WTC11 (cell line): ENCODE results near the gene MRPS10. TPM values are rescaled to one million over a fixed set of nuclear protein-coding genes. Genes with fewer than 3 reads are reported as not detected.

ENCODE experiments used
- ATAC-seq: fragments of 200-7000 bp; cut with Tn5 transposase; 2 replicates; pipeline ENCODE4 v1.10.0; 2021; ENCODE audit warnings: mild to moderate bottlenecking, moderate library complexity
- CTCF ChIA-PET: fragments of 300-600 bp; sonication (Branson Sonifier 250); formaldehyde crosslinking; loops from one replicate; lab custom pipeline; 2021; ENCODE audit warnings: antibody characterized with exemption; lab: Charles Lee
- POLR2A ChIA-PET: fragments of 350-600 bp; sonication (Branson Sonifier 250); formaldehyde crosslinking; loops from one replicate; lab custom pipeline; 2021; ENCODE audit warnings: antibody characterized with exemption; lab: Charles Lee
- DNase-seq: peaks from one replicate; pipeline ENCODE4 v3.0.0; 2021; ENCODE audit warnings: low spot score
- H3K27ac Mint-ChIP-seq: 2 replicates; pipeline ENCODE4 v1.8.0; 2021; ENCODE audit warnings: mixed read lengths
- H3K27me3 Mint-ChIP-seq: 2 replicates; pipeline ENCODE4 v1.8.0; 2021; ENCODE audit warnings: low read depth, mild to moderate bottlenecking, moderate library complexity, mixed read lengths
- H3K36me3 Mint-ChIP-seq: 2 replicates; pipeline ENCODE4 v1.8.0; 2021; ENCODE audit warnings: mixed read lengths
- H3K4me1 Mint-ChIP-seq: 2 replicates; pipeline ENCODE4 v1.8.0; 2022; ENCODE audit warnings: mixed read lengths
- H3K4me3 Mint-ChIP-seq: 2 replicates; pipeline ENCODE4 v1.8.0; 2021; ENCODE audit warnings: mild to moderate bottlenecking, moderate library complexity, mixed read lengths
- H3K9me3 Mint-ChIP-seq: 2 replicates; pipeline ENCODE4 v1.8.0; 2021; ENCODE audit warnings: mixed read lengths
- CBFB ChIP-seq: sonication (generic); formaldehyde crosslinking; IDR thresholded peaks from 2 replicates; pipeline ENCODE4 v1.8.1; 2022; ENCODE audit warnings: mild to moderate bottlenecking, low read depth, missing genetic modification reagents
- E2F4 ChIP-seq: sonication (generic); formaldehyde crosslinking; IDR thresholded peaks from 2 replicates; pipeline ENCODE4 v1.8.1; 2022; ENCODE audit warnings: low read depth, mild to moderate bottlenecking, moderate library complexity, missing genetic modification reagents, borderline replicate concordance
- FOXJ3 ChIP-seq: sonication (generic); formaldehyde crosslinking; IDR thresholded peaks from 2 replicates; pipeline ENCODE4 v1.9.0; 2021; ENCODE audit warnings: missing genetic modification reagents, mild to moderate bottlenecking, borderline replicate concordance
- FOXP1 ChIP-seq: sonication (generic); formaldehyde crosslinking; IDR thresholded peaks from 2 replicates; pipeline ENCODE4 v1.8.0; 2022; ENCODE audit warnings: missing genetic modification reagents, mild to moderate bottlenecking, moderate library complexity, borderline replicate concordance
- GABPB1 ChIP-seq: sonication (generic); formaldehyde crosslinking; IDR thresholded peaks from 2 replicates; pipeline ENCODE4 v1.8.1; 2023; ENCODE audit warnings: mild to moderate bottlenecking, missing genetic modification reagents
- IRF1 ChIP-seq: sonication (generic); formaldehyde crosslinking; IDR thresholded peaks from 2 replicates; pipeline ENCODE4 v1.8.0; 2023; ENCODE audit warnings: missing genetic modification reagents
- OVOL2 ChIP-seq: fragments of 250-450 bp; sonication (Bioruptor Pico); IDR thresholded peaks from 2 replicates; pipeline ENCODE4 v1.9.0; 2021; ENCODE audit warnings: mild to moderate bottlenecking, borderline replicate concordance
- SMAD4 ChIP-seq: sonication (generic); formaldehyde crosslinking; IDR thresholded peaks from 2 replicates; pipeline ENCODE4 v1.8.0; 2022; ENCODE audit warnings: mild to moderate bottlenecking, missing genetic modification reagents
- ZBTB21 ChIP-seq: sonication (generic); formaldehyde crosslinking; IDR thresholded peaks from 2 replicates; pipeline ENCODE4 v1.8.1; 2023; ENCODE audit warnings: mild to moderate bottlenecking, missing genetic modification reagents, borderline replicate concordance
- ZNF138 ChIP-seq: sonication (generic); formaldehyde crosslinking; conservative IDR thresholded peaks from 2 replicates; pipeline ENCODE4 v1.8.1; 2022; ENCODE audit warnings: mild to moderate bottlenecking, moderate library complexity, missing genetic modification reagents
- ZNF512 ChIP-seq: sonication (generic); formaldehyde crosslinking; IDR thresholded peaks from 2 replicates; pipeline ENCODE4 v1.8.1; 2022; ENCODE audit warnings: missing genetic modification reagents, borderline replicate concordance
- total RNA-seq: library from RNA; stranded (reverse); gene quantifications from 3 replicates; pipeline ENCODE4 v1.2.3, GENCODE V29; 2021
- TF ChIP-seq, protein P1 (sequence below): sonication (generic); formaldehyde crosslinking; IDR thresholded peaks from 2 replicates; pipeline ENCODE4 v1.8.0; 2022; ENCODE audit warnings: mild to moderate bottlenecking, missing genetic modification reagents

Gene MRPS10
- total RNA-seq, 1 experiment from 2014 or later = 31.3 TPM

- Mint-ChIP-seq H3K4me3 (no peak overlapping the region), H3K9me3 (no peaks in the 10 kb centered on the region), H3K36me3 (no peaks in the 10 kb centered on the region), H3K4me1 (peaks cover 38% of the 10 kb centered on the region), H3K27ac (no peak overlapping the region), H3K27me3 (peaks cover 47% of the 10 kb centered on the region)
- ChIA-PET POLR2A (no interaction called here), CTCF (no interaction called here)
- TF ChIP-seq IRF1 (no peak), FOXJ3 (CRISPR knock-in tag) (no peak), CBFB (CRISPR knock-in tag) (no peak), FOXP1 (CRISPR knock-in tag) (no peak), ZBTB21 (CRISPR knock-in tag) (no peak), OVOL2 (CRISPR knock-in tag) (no peak), SMAD4 (CRISPR knock-in tag) (no peak), GABPB1 (CRISPR knock-in tag) (no peak), E2F4 (no peak), ZNF138 (CRISPR knock-in tag) (no peak), ZNF512 (CRISPR knock-in tag) (no peak)
- TF ChIP-seq, protein P1, sequence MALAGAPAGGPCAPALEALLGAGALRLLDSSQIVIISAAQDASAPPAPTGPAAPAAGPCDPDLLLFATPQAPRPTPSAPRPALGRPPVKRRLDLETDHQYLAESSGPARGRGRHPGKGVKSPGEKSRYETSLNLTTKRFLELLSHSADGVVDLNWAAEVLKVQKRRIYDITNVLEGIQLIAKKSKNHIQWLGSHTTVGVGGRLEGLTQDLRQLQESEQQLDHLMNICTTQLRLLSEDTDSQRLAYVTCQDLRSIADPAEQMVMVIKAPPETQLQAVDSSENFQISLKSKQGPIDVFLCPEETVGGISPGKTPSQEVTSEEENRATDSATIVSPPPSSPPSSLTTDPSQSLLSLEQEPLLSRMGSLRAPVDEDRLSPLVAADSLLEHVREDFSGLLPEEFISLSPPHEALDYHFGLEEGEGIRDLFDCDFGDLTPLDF (CRISPR knock-in tag) = no peak
- DNase-seq (no peak), ATAC-seq (no peak)
Measured at GRCh38 chr6:42158011-42158410, 59.6 kb downstream of the MRPS10 start.

Other genes starting within 250 kb of the MRPS10 start
- 29.6 to 33.6 TPM (median 31.0 TPM) in 3 replicates for gene TAF8, start 167.3 kb downstream of the MRPS10 start, total RNA-seq
- 38.1 to 52.6 TPM (median 38.2 TPM) in 3 replicates for gene C6orf132, start 75.2 kb downstream of the MRPS10 start, total RNA-seq
- gene GUCA1A, start 44.5 kb downstream of the MRPS10 start, total RNA-seq = 10.9 to 12.9 TPM (median 12.5 TPM) in 3 replicates
- 2.0 to 3.7 TPM (median 2.7 TPM) in 3 replicates for gene GUCA1B, start 22.9 kb downstream of the MRPS10 start, total RNA-seq
- gene TRERF1, start 234.1 kb upstream of the MRPS10 start, total RNA-seq = 22.3 to 24.3 TPM (median 23.9 TPM) in 3 replicates